OCI-LY7 (cell line): ENCODE data around the gene ABHD12B. TPM values are rescaled to one million over a fixed set of nuclear protein-coding genes. Genes with fewer than 3 reads are reported as not detected.

ENCODE experiments used
- BruUV-seq: library from RNA; stranded (reverse); fragments of 400-500 nt; replicated peaks from 2 replicates; lab custom pipeline; 2021; lab: Mats Ljungman, UMichigan
- CTCF ChIA-PET: fragments of 300-600 bp; sonication (Branson Sonifier 250); formaldehyde crosslinking; loops from one replicate; lab custom pipeline; 2022; ENCODE audit warnings: antibody characterized with exemption; ENCODE audit not compliant: unreplicated experiment; lab: Charles Lee
- POLR2A ChIA-PET: fragments of 300-600 bp; sonication (Branson Sonifier 250); formaldehyde crosslinking; loops from one replicate; lab custom pipeline; 2022; ENCODE audit warnings: antibody characterized with exemption; lab: Charles Lee
- DNase-seq: peaks from one replicate; pipeline ENCODE4 v3.0.0-alpha.2; 2015; ENCODE audit warnings: low spot score
- H2AFZ ChIP-seq: fragments of 200-600 bp; sonication (generic), shearing (Covaris generic); 2 replicates; pipeline ENCODE4 v1.6.1; 2014; ENCODE audit warnings: mild to moderate bottlenecking, antibody characterized with exemption, low read length, moderate library complexity
- H3K27ac ChIP-seq: fragments of 200-600 bp; sonication (generic); 2 replicates; pipeline ENCODE4 v1.5.1; 2014; ENCODE audit warnings: mixed run types, low read depth, mild to moderate bottlenecking, moderate library complexity, low read length, inconsistent platforms; ENCODE audit not compliant: poor library complexity, severe bottlenecking
- H3K36me3 ChIP-seq: fragments of 200-600 bp; sonication (generic); 2 replicates; pipeline ENCODE4 v1.6.1; 2014; ENCODE audit warnings: mild to moderate bottlenecking, antibody characterized with exemption, low read length, moderate library complexity, mixed read lengths; ENCODE audit not compliant: insufficient read depth
- H3K4me1 ChIP-seq: fragments of 200-600 bp; sonication (generic); 2 replicates; pipeline ENCODE4 v1.5.1; 2014; ENCODE audit warnings: mild to moderate bottlenecking, low read length; ENCODE audit not compliant: insufficient read depth, poor library complexity, severe bottlenecking
- H3K4me2 ChIP-seq: fragments of 200-600 bp; sonication (generic); 2 replicates; pipeline ENCODE4 v1.6.1; 2014; ENCODE audit warnings: mild to moderate bottlenecking, low read length
- H3K4me3 ChIP-seq: fragments of 200-600 bp; sonication (generic); 2 replicates; pipeline ENCODE4 v1.5.1; 2014; ENCODE audit warnings: mild to moderate bottlenecking, low read depth, low read length; ENCODE audit not compliant: poor library complexity, severe bottlenecking
- H3K79me2 ChIP-seq: fragments of 200-600 bp; sonication (generic); 2 replicates; pipeline ENCODE4 v1.6.1; 2016; ENCODE audit warnings: low read depth, mild to moderate bottlenecking, low read length, moderate library complexity, mixed read lengths; ENCODE audit not compliant: insufficient read depth
- H3K9me2 ChIP-seq: fragments of 200-600 bp; sonication (generic); 2 replicates; pipeline ENCODE4 v1.6.1; 2016; ENCODE audit warnings: mild to moderate bottlenecking, low read length, mixed read lengths; ENCODE audit not compliant: insufficient read depth
- H3K9me3 ChIP-seq: fragments of 200-600 bp; sonication (generic); 2 replicates; pipeline ENCODE4 v1.6.1; 2014; ENCODE audit warnings: mild to moderate bottlenecking, mixed run types, low read length, mixed read lengths
- H4K20me1 ChIP-seq: fragments of 200-600 bp; sonication (generic); 2 replicates; pipeline ENCODE4 v1.6.1; 2014; ENCODE audit warnings: mild to moderate bottlenecking, antibody characterized with exemption, low read length, moderate library complexity, mixed read lengths; ENCODE audit not compliant: insufficient read depth
- EZH2phosphoT487 ChIP-seq: fragments of 200-600 bp; sonication (generic); IDR thresholded peaks from 2 replicates; pipeline ENCODE4 v1.6.1; 2018; ENCODE audit warnings: low read depth, borderline replicate concordance, mild to moderate bottlenecking, mixed run types, antibody characterized with exemption, low read length, moderate library complexity, mixed read lengths
- intact Hi-C: fragments of 100-400 bp; cut with micrococcal nuclease; formaldehyde crosslinking; loops from one replicate; pipeline ENCODE4 v1.10.0; 2022; ENCODE audit not compliant: unreplicated experiment
- total RNA-seq, 2 experiments: library from RNA; depleted of rRNA in 1 of 2; stranded (reverse); fragments of >200 nt in 1 of 2; shearing (Covaris generic) in 1 of 2; gene quantifications; 2 replicates each; pipeline ENCODE4 v1.2.3, GENCODE V29; 2014 to 2022
- TF ChIP-seq, protein P1 (sequence below): fragments of 200-600 bp; sonication (generic); conservative IDR thresholded peaks from 2 replicates; pipeline ENCODE4 v1.5.1; 2014; ENCODE audit warnings: mild to moderate bottlenecking, antibody characterized with exemption, low read length, moderate library complexity, mixed read lengths

The ABHD12B gene
- total RNA-seq, 2 experiments from 2014 or later, result 6.8 to 9.0 TPM

DNA sequence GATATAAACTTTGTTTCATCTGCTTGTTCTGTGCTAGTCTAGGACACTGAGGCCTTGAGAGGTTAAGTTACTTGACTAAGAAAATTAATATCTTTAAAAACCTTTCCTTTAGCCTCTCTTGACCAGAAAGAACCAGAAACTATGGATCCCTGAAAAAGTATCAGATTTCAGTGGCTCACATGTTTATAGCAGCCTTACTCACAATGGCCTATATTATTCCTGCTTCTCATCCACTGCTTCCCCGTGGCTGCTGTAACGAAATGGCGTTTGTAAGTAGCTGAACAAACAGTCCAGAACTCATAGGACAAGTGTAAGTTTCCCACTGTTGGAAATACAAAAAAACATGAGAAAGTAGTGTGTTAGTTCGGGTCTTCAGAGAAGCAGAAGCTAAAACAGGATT, 75.6 kb downstream of the ABHD12B start:
- no TSS peak for BruUV-seq
- no peaks in the 10 kb centered on the region for H3K9me2 ChIP-seq
- POLR2A ChIA-PET, result interaction anchor here (0.7 kb wide), 2 partner anchors 27 to 620 kb away, joined by 3 read pairs; no protein-coding TSS in a partner anchor
- CTCF ChIA-PET, result no interaction called here
- H4K20me1 ChIP-seq, result no peaks in the 10 kb centered on the region
- peaks cover 9% of the 10 kb centered on the region for H3K4me1 ChIP-seq
- H3K4me3 ChIP-seq, result no peak overlapping the region
- intact Hi-C loops, result no loop called here
- no peak overlapping the region for H3K27ac ChIP-seq
- H3K9me3 ChIP-seq, result no peaks in the 10 kb centered on the region
- TF ChIP-seq, protein P1, sequence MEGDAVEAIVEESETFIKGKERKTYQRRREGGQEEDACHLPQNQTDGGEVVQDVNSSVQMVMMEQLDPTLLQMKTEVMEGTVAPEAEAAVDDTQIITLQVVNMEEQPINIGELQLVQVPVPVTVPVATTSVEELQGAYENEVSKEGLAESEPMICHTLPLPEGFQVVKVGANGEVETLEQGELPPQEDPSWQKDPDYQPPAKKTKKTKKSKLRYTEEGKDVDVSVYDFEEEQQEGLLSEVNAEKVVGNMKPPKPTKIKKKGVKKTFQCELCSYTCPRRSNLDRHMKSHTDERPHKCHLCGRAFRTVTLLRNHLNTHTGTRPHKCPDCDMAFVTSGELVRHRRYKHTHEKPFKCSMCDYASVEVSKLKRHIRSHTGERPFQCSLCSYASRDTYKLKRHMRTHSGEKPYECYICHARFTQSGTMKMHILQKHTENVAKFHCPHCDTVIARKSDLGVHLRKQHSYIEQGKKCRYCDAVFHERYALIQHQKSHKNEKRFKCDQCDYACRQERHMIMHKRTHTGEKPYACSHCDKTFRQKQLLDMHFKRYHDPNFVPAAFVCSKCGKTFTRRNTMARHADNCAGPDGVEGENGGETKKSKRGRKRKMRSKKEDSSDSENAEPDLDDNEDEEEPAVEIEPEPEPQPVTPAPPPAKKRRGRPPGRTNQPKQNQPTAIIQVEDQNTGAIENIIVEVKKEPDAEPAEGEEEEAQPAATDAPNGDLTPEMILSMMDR, result no peak
- TF ChIP-seq EZH2phosphoT487, result no peak
- H2AFZ ChIP-seq, result no peak overlapping the region; the same call in 1 of the 2 replicates
- no peaks in the 10 kb centered on the region for H3K79me2 ChIP-seq
- DNase-seq, result no peak
- H3K36me3 ChIP-seq, result no peaks in the 10 kb centered on the region
- H3K4me2 ChIP-seq, result no peak overlapping the region

DNA sequence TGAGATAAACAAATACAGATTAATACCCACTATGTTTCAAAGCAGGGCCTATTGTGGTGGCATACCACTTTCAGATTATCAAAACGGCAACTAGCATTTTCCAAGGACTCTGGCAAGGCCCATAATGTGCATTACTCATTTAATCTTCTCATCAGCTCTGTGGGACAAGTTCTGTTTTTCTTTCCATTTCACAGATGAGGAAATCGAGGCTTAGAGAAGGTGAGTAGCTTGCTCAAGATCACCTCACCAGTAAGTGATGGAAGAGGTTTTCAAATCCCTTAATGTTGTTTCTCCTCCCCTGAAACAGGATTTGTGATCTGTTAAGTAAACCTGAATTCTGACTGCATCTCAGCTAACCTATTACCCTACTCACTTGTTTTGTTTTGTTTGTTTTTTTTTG, 76.4 kb downstream of the ABHD12B start:
- H3K9me3 ChIP-seq, result no peaks in the 10 kb centered on the region
- no peaks in the 10 kb centered on the region for H3K9me2 ChIP-seq
- H4K20me1 ChIP-seq, result no peaks in the 10 kb centered on the region
- no peaks in the 10 kb centered on the region for H3K36me3 ChIP-seq
- peaks cover 9% of the 10 kb centered on the region for H3K4me1 ChIP-seq
- no peak for DNase-seq
- TF ChIP-seq, protein P1, result no peak
- no peak for TF ChIP-seq EZH2phosphoT487
- ChIA-PET POLR2A (interaction anchor here (0.6 to 0.7 kb wide), 2 partner anchors 28 to 41 kb away, joined by 3 read pairs; no protein-coding TSS in a partner anchor), CTCF (no interaction called here)
- intact Hi-C loops, result no loop called here
- no peak overlapping the region for H3K4me3 ChIP-seq
- no peak overlapping the region for H3K27ac ChIP-seq
- no peak overlapping the region for H2AFZ ChIP-seq
- BruUV-seq, result no TSS peak
- no peak overlapping the region for H3K4me2 ChIP-seq
- no peaks in the 10 kb centered on the region for H3K79me2 ChIP-seq

DNA sequence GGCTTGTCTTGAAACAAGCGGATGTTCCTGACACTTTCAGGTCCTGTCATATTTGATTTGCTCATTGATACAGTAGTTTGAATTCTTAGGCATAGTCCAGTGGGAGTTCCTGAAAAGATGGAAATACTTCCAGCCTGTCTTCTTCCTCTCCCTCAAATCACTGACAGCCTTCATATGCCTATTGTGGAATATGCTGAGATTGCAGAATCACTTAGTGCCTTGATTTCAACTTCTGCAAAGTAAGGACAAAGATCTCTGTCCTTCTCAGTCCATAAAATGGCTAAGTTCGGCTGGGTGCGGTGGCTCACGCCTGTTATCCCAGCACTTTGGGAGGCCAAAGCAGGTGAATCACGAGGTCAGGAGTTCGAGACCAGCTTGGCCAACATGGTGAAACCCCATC, 79.2 kb downstream of the ABHD12B start:
- no peaks in the 10 kb centered on the region for H4K20me1 ChIP-seq
- no peak overlapping the region for H3K27ac ChIP-seq
- H3K4me2 ChIP-seq, result no peak overlapping the region
- DNase-seq, result no peak
- H3K9me3 ChIP-seq, result no peaks in the 10 kb centered on the region
- no peak for TF ChIP-seq EZH2phosphoT487
- TF ChIP-seq, protein P1, result no peak
- no peaks in the 10 kb centered on the region for H3K9me2 ChIP-seq
- CTCF ChIA-PET, result no interaction called here
- H3K4me1 ChIP-seq, result no peaks in the 10 kb centered on the region
- no peaks in the 10 kb centered on the region for H3K79me2 ChIP-seq
- BruUV-seq, result no TSS peak
- no peaks in the 10 kb centered on the region for H3K36me3 ChIP-seq
- H2AFZ ChIP-seq, result no peak overlapping the region
- POLR2A ChIA-PET, result no interaction called here
- no peak overlapping the region for H3K4me3 ChIP-seq
- intact Hi-C loops, result loop anchor here (10.0 kb wide), 1 partner anchor 144 kb away; the partner anchor contains the start of gene TRIM9
